Endothelial cell of umbilical vein (primary cell): ENCODE data around the gene KAZN.

ENCODE experiments used
- EZH2 ChIP-seq: IDR thresholded peaks from 2 replicates; pipeline ENCODE4 v1.6.1; 2012; ENCODE audit warnings: borderline replicate concordance, low read depth, mild to moderate bottlenecking, moderate library complexity, low read length, inconsistent platforms; ENCODE audit not compliant: severe bottlenecking
- FOS ChIP-seq: IDR thresholded peaks from 2 replicates; pipeline ENCODE4 v1.6.1; 2011; ENCODE audit warnings: mild to moderate bottlenecking, low read length, moderate library complexity, borderline replicate concordance; ENCODE audit not compliant: insufficient read depth
- POLR2A ChIP-seq: IDR thresholded peaks from 2 replicates; pipeline ENCODE4 v1.6.1; 2012; ENCODE audit warnings: low read depth, mild to moderate bottlenecking, control low read depth, low read length
- POLR2AphosphoS5 ChIP-seq: IDR thresholded peaks from 2 replicates; pipeline ENCODE4 v1.6.1; 2012; ENCODE audit warnings: low read depth, mild to moderate bottlenecking, control low read depth, low read length, moderate library complexity; ENCODE audit not compliant: insufficient read depth
- TF ChIP-seq, protein P1 (sequence below), 2 donors: IDR thresholded peaks; 1 replicate in 1 of 2; 2 replicates in 1 of 2; pipeline ENCODE4 v1.5.1; 2011; ENCODE audit warnings: low read length in 2 of 2, mild to moderate bottlenecking in 2 of 2, moderate library complexity in 2 of 2, control low read depth in 1 of 2, inconsistent platforms in 1 of 2, low read depth in 1 of 2; ENCODE audit not compliant: insufficient read depth in 1 of 2; ENCODE audit errors: extremely low read depth in 1 of 2
- TF ChIP-seq, protein P2 (sequence below): IDR thresholded peaks from 2 replicates; pipeline ENCODE4 v1.6.1; 2011; ENCODE audit not compliant: insufficient read depth, insufficient read length

- TF ChIP-seq FOS (no peak), POLR2A (no peak), EZH2 (no peak), POLR2AphosphoS5 (no peak)
- TF ChIP-seq, protein P1, sequence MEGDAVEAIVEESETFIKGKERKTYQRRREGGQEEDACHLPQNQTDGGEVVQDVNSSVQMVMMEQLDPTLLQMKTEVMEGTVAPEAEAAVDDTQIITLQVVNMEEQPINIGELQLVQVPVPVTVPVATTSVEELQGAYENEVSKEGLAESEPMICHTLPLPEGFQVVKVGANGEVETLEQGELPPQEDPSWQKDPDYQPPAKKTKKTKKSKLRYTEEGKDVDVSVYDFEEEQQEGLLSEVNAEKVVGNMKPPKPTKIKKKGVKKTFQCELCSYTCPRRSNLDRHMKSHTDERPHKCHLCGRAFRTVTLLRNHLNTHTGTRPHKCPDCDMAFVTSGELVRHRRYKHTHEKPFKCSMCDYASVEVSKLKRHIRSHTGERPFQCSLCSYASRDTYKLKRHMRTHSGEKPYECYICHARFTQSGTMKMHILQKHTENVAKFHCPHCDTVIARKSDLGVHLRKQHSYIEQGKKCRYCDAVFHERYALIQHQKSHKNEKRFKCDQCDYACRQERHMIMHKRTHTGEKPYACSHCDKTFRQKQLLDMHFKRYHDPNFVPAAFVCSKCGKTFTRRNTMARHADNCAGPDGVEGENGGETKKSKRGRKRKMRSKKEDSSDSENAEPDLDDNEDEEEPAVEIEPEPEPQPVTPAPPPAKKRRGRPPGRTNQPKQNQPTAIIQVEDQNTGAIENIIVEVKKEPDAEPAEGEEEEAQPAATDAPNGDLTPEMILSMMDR (IDR thresholded peaks at IDR 0.05; ENCODE audit: extremely low read depth in 1 of 2, insufficient read depth in 1 of 2, low read depth in 1 of 2, low read length in 2 of 2): no peak
- TF ChIP-seq, protein P2, sequence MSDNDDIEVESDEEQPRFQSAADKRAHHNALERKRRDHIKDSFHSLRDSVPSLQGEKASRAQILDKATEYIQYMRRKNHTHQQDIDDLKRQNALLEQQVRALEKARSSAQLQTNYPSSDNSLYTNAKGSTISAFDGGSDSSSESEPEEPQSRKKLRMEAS: no peak
Measured at GRCh38 chr1:15065291-15065690, 466.8 kb downstream of the KAZN start.
